A673 (cell line): Measurements from ENCODE around the gene GRIK5.

Experiments
- CTCF ChIP-seq: fragments of 300-800, 200-600 bp; sonication (generic); conservative IDR thresholded peaks from 2 replicates; pipeline ENCODE4 v1.5.1; 2017; ENCODE audit warnings: low read depth, mild to moderate bottlenecking, antibody characterized with exemption, low read length, moderate library complexity, mixed read lengths
- EZH2 ChIP-seq: fragments of 200-600 bp; sonication (generic); IDR thresholded peaks from 2 replicates; pipeline ENCODE4 v1.6.1; 2017; ENCODE audit warnings: borderline replicate concordance, low read depth, mild to moderate bottlenecking, mixed read lengths, antibody characterized with exemption, low read length; ENCODE audit not compliant: poor library complexity, severe bottlenecking

- TF ChIP-seq CTCF (no peak), EZH2 (no peak)
Measured at GRCh38 chr19:42006569-42006968, 63.4 kb downstream of the GRIK5 start.
